Spleen (tissue), 11 donors: ENCODE measurements around the gene KLHDC7B. TPM values are rescaled to one million over a fixed set of nuclear protein-coding genes. Genes with fewer than 3 reads are reported as not detected.

Experiments used
- DNase-seq: peaks from one replicate; pipeline ENCODE4 v3.0.0-alpha.2; 2020
- H3K27ac ChIP-seq, 8 donors: fragments of 200-600 bp; sonication (generic) in 7 of 8; 1 replicate in 4 of 8; 2 replicates in 4 of 8; pipeline versions ENCODE4 v1.5.0 to v1.8.0; 2016 to 2021; ENCODE audit warnings: inconsistent platforms in 4 of 8, mild to moderate bottlenecking in 4 of 8, moderate library complexity in 1 of 8
- H3K27me3 ChIP-seq, 7 donors: fragments of 200-600 bp; sonication (generic) in 6 of 7; replicated peaks in 1 of 7; 1 replicate in 4 of 7; 2 replicates in 3 of 7; pipeline versions ENCODE4 v1.5.0 to v1.8.0; 2016 to 2021; ENCODE audit warnings: inconsistent platforms in 3 of 7, mild to moderate bottlenecking in 1 of 7
- H3K36me3 ChIP-seq, 6 donors: fragments of 200-600 bp; sonication (generic) in 5 of 6; 1 replicate in 4 of 6; 2 replicates in 2 of 6; pipeline versions ENCODE4 v1.5.0 to v1.8.0; 2016 to 2021; ENCODE audit warnings: inconsistent platforms in 2 of 6
- H3K4me1 ChIP-seq, 6 donors: fragments of 200-600 bp; sonication (generic) in 5 of 6; 1 replicate in 3 of 6; 2 replicates in 3 of 6; pipeline versions ENCODE4 v1.5.0 to v1.8.0; 2016 to 2021; ENCODE audit warnings: inconsistent platforms in 3 of 6
- H3K4me3 ChIP-seq, 8 donors: fragments of 200-600 bp; sonication (generic) in 7 of 8; 1 replicate in 4 of 8; 2 replicates in 4 of 8; pipeline versions ENCODE4 v1.5.0 to v1.8.0; 2016 to 2021; ENCODE audit warnings: inconsistent platforms in 4 of 8, mild to moderate bottlenecking in 4 of 8, moderate library complexity in 2 of 8
- H3K9me3 ChIP-seq, 8 donors: fragments of 200-600 bp; sonication (generic) in 7 of 8; 1 replicate in 4 of 8; 2 replicates in 4 of 8; pipeline versions ENCODE4 v1.5.0 to v1.8.0; 2016 to 2021; ENCODE audit warnings: inconsistent platforms in 4 of 8
- CTCF ChIP-seq, 11 experiments: fragments of 200-600 bp in 7 of 11; fragments of 450-650 bp in 4 of 11; sonication (generic) in 4 of 11; IDR thresholded peaks in 8 of 11; conservative IDR thresholded peaks in 3 of 11; 1 replicate in 7 of 11; 2 replicates in 4 of 11; pipeline versions ENCODE4 v1.4.0 to v1.8.0; 2016 to 2021; ENCODE audit warnings: antibody characterized with exemption in 11 of 11, inconsistent platforms in 4 of 11, mild to moderate bottlenecking in 1 of 11
- POLR2A ChIP-seq, 3 donors: fragments of 450-650 bp; IDR thresholded peaks; one replicate each; pipeline ENCODE4 v1.5.1; 2017; ENCODE audit warnings: antibody characterized with exemption in 3 of 3, mild to moderate bottlenecking in 1 of 3
- POLR2AphosphoS5 ChIP-seq, 3 donors: sonication (generic); formaldehyde crosslinking; IDR thresholded peaks; one replicate each; pipeline ENCODE4 v1.5.1; 2017; ENCODE audit warnings: antibody characterized with exemption in 3 of 3
- WGBS, 5 donors: extraction: QIAGEN DNeasy Blood & Tissue Kit in 3 of 5; methylation state at CpG; one replicate each; pipeline versions ENCODE4 v1.1.5 to v1.1.7; 2013 to 2018; 5-methylcytosine and 5-hydroxymethylcytosine counted together
- intact Hi-C: fragments of 100-400 bp; cut with DNase I; formaldehyde crosslinking; loops from one replicate; pipeline ENCODE4 v1.15.0; 2023; ENCODE audit warnings: low total_unique reads
- polyA plus RNA-seq, 3 donors: library from polyadenylated mRNA; stranded (reverse); fragments of 200-250 nt; gene quantifications; one replicate each; pipeline ENCODE4 v1.2.1, GENCODE V29; 2013
- total RNA-seq, 7 donors: library from RNA; depleted of rRNA in 3 of 7; stranded (reverse); fragments of >200 nt in 3 of 7; fragmentation: NEBNext Ultra II Directional in 4 of 7; extraction: Animal tissue kit (Norgen Biotek cat#: 25700) in 4 of 7; gene quantifications; one replicate each; pipeline versions ENCODE4 v1.1.0 to v1.2.1, GENCODE V29; 2016 to 2021
- donor health status: healthy with polysubstance abuse.
- donor health status: DM: no; HTN: no; CAD: no; lungs with moderate emphysema.
- donor health status: DM: no; HTN: no; CAD: no.
- donor health status: Bipolar disorder and iron deficiency.
- donor health status: healthy.
- donor health status: DM: no; HTN: no; CAD: no.
- donor health status: DM: yes; HTN: yes; CAD: no.

Gene KLHDC7B
- total and polyA plus RNA-seq, 10 donors = 2.6 to 5.0 (median 3.4) TPM

GRCh38 chr22:50550395-50550794 is 4.7 kb downstream of the KLHDC7B start:
- no peak overlapping the region for H3K27ac ChIP-seq
- peaks cover 10 to 55% (median 34%) of the 10 kb centered on the region in 6 donors for H3K4me1 ChIP-seq
- peak; percentile 74 for DNase-seq
- no peak overlapping the region for H3K4me3 ChIP-seq
- intact Hi-C loops = no loop called here
- TF ChIP-seq POLR2A (IDR thresholded peaks at IDR 0.05) (no peak), POLR2AphosphoS5 (IDR thresholded peaks at IDR 0.05) (no peak), CTCF (IDR thresholded peaks at IDR 0.05 in 8 of 11, conservative IDR thresholded peaks at IDR 0.05 in 3 of 11) (no peak)
- H3K36me3 ChIP-seq = no peaks in the 10 kb centered on the region
- peaks cover 0 to 34% (median 14%) of the 10 kb centered on the region in 7 donors for H3K27me3 ChIP-seq
- 90 to 97% (median 92%) methylated on average over 7 to 8 of the region's 8 CpGs for WGBS, 5 donors
- H3K9me3 ChIP-seq = no peaks in the 10 kb centered on the region

- H3K36me3 ChIP-seq = no peaks in the 10 kb centered on the region
- no peaks in the 10 kb centered on the region for H3K9me3 ChIP-seq
- H3K4me3 ChIP-seq = no peak overlapping the region
- intact Hi-C loops = no loop called here
- no peak overlapping the region for H3K27ac ChIP-seq
- H3K27me3 ChIP-seq = peaks cover 0 to 31% (median 14%) of the 10 kb centered on the region in 7 donors
- TF ChIP-seq POLR2AphosphoS5 (IDR thresholded peaks at IDR 0.05) (no peak), CTCF (IDR thresholded peaks at IDR 0.05 in 8 of 11, conservative IDR thresholded peaks at IDR 0.05 in 3 of 11) (no peak), POLR2A (IDR thresholded peaks at IDR 0.05) (no peak)
- WGBS, 5 donors = 94 to 96% (median 95%) methylated on average over 10 to 11 of the region's 11 CpGs
- peaks cover 10 to 46% (median 29%) of the 10 kb centered on the region in 6 donors for H3K4me1 ChIP-seq
- DNase-seq = peak; percentile 73
Measured at GRCh38 chr22:50551160-50551752, 5.6 kb downstream of the KLHDC7B start.

GRCh38 chr22:50553310-50553709 is 7.6 kb downstream of the KLHDC7B start:
- H3K27me3 ChIP-seq = peaks cover 0 to 15% (median 8%) of the 10 kb centered on the region in 7 donors
- no peaks in the 10 kb centered on the region for H3K36me3 ChIP-seq
- WGBS, 5 donors = 78 to 95% (median 83%) methylated on average over 8 of the region's 8 CpGs
- intact Hi-C loops = no loop called here
- H3K27ac ChIP-seq = no peak overlapping the region
- peaks cover 8 to 27% (median 19%) of the 10 kb centered on the region in 6 donors for H3K4me1 ChIP-seq
- H3K9me3 ChIP-seq = no peaks in the 10 kb centered on the region
- DNase-seq = no peak
- no peak overlapping the region for H3K4me3 ChIP-seq
- TF ChIP-seq CTCF (IDR thresholded peaks at IDR 0.05 in 8 of 11, conservative IDR thresholded peaks at IDR 0.05 in 3 of 11) (no peak), POLR2A (IDR thresholded peaks at IDR 0.05) (no peak), POLR2AphosphoS5 (IDR thresholded peaks at IDR 0.05) (no peak)

GRCh38 chr22:50556703-50557102 is 11.0 kb downstream of the KLHDC7B start:
- intact Hi-C loops = no loop called here
- Histone ChIP-seq H3K27me3 (no peaks in the 10 kb centered on the region), H3K4me1 (no peaks in the 10 kb centered on the region), H3K9me3 (no peaks in the 10 kb centered on the region), H3K4me3 (no peak overlapping the region), H3K27ac (no peak overlapping the region), H3K36me3 (no peaks in the 10 kb centered on the region)
- WGBS, 5 donors = 85 to 93% (median 87%) methylated on average over 5 of the region's 5 CpGs
- DNase-seq = no peak
- no peak for TF ChIP-seq POLR2A (IDR thresholded peaks at IDR 0.05)
